Measurements from ENCODE around the gene SEMA3G. TPM values are rescaled to one million over a fixed set of nuclear protein-coding genes. Genes with fewer than 3 reads are reported as not detected.

Gene SEMA3G
- total RNA-seq: not detected

DNA sequence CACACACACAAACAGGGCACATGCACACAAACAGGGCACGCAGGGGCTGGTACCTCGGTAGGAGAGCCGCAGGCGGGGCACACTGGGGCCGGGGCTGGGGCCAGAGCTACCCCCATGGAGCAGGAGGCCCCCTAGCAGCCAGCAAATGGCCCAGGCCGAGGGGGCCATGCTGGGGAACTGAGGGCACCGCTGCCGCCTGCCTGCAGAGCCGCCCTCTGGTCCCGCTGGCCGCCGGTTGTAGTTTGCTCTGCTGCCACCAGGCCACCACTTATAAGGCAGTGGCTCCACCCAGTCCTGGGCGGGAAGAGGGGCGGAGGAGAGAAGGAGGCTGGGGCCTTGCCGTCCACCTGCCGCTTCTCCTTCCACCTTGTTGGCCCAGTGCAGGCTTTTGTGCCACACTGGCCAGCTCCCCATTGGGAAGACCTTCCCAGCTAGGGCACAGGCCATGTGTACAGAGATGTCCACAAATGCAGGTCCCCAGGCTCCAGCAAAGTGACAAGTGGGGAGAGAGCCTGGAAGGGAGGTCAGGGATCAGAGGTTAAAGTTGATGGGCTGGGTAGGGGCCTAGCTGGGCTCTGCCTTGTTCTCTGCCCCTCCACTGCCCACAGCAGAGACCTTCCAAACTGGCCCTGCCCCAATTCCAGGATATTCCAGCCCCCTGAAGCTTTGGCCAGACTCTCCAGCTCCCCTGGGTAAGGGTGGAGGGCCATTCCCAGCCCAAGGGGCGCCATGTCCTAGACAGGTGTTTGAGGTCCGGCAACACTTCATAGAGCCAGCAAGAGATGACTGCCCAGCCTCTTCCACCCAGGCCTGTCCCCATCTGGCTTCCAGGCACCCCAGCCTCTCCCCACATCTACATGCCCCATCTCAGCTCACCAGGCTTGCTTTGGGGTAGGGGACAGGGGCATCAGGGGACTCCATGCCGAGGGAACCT lies at the start of gene SEMA3G:
SEMA3G (minus strand) TSS at position 244 of the 934 bp plus-strand sequence; CDS start at position 168, 76 bp downstream.
- DNase-seq (peak; percentile 91), ATAC-seq (peak; percentile 97)
- TF ChIP-seq, protein P1, sequence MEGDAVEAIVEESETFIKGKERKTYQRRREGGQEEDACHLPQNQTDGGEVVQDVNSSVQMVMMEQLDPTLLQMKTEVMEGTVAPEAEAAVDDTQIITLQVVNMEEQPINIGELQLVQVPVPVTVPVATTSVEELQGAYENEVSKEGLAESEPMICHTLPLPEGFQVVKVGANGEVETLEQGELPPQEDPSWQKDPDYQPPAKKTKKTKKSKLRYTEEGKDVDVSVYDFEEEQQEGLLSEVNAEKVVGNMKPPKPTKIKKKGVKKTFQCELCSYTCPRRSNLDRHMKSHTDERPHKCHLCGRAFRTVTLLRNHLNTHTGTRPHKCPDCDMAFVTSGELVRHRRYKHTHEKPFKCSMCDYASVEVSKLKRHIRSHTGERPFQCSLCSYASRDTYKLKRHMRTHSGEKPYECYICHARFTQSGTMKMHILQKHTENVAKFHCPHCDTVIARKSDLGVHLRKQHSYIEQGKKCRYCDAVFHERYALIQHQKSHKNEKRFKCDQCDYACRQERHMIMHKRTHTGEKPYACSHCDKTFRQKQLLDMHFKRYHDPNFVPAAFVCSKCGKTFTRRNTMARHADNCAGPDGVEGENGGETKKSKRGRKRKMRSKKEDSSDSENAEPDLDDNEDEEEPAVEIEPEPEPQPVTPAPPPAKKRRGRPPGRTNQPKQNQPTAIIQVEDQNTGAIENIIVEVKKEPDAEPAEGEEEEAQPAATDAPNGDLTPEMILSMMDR (IDR thresholded peaks at IDR 0.05): peak; percentile 64
- Mint-ChIP-seq H3K27me3 (no peaks in the 10 kb centered on the region), H3K27ac (no peak within 1 kb of the TSS), H3K4me3 (no peak within 1 kb of the TSS), H3K9me3 (no peaks in the 10 kb centered on the region), H3K4me1 (ENCODE audit: low read depth) (peaks cover 4% of the 10 kb centered on the region), H3K36me3 (ENCODE audit: low read depth) (no peaks in the 10 kb centered on the region)
- intact Hi-C loops (cut with micrococcal nuclease): loop anchor here (5.0 kb wide), 1 partner anchor 153 kb away; no protein-coding TSS in a partner anchor
- ChIA-PET CTCF (interaction anchor here (0.6 to 6.8 kb wide), 13 partner anchors 12 to 645 kb away, joined by 3 to 111 read pairs (median 7); partner anchors contain the start of genes NISCH and TNNC1), POLR2A (interaction anchor here (0.6 to 1.6 kb wide), 4 partner anchors 9 to 249 kb away, joined by 3 to 6 read pairs (median 5); partner anchors contain the start of gene TNNC1)

DNA sequence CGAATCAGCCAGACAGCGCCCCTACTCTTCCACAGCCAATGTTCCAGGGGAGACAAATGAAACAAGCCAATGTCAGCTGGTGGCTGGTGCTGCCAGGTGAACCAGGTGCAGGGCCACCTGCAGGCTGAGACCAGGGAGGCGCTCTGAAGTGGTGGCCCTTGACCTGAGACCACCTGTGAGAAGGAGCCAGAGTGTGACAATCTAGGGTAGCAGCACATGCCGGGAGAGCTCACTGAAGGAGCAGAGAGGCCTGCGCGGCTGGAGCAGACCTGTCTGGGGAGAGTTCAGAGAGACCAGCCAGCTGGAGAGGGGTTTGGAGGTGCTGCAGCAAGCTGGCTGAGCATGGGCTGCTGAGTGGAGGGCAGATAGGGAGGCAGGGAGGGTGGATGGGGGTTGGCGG lies 49.5 kb upstream of the SEMA3G start:
- ATAC-seq (no peak), DNase-seq (no peak)
- ChIA-PET POLR2A (no interaction called here), CTCF (interaction anchor here (1.1 kb wide), 1 partner anchor 25 kb away, joined by 3 read pairs; no protein-coding TSS in a partner anchor)
- peaks cover 8% of the 10 kb centered on the region for H3K36me3 Mint-ChIP-seq (ENCODE audit: low read depth)
- no peaks in the 10 kb centered on the region for H3K27me3 Mint-ChIP-seq
- TF ChIP-seq, protein P1 (IDR thresholded peaks at IDR 0.05): no peak
- H3K4me3 Mint-ChIP-seq: no peak overlapping the region
- no peaks in the 10 kb centered on the region for H3K4me1 Mint-ChIP-seq (ENCODE audit: low read depth)
- intact Hi-C loops (cut with micrococcal nuclease): no loop called here
- no peak overlapping the region for H3K27ac Mint-ChIP-seq
- no peaks in the 10 kb centered on the region for H3K9me3 Mint-ChIP-seq

DNA sequence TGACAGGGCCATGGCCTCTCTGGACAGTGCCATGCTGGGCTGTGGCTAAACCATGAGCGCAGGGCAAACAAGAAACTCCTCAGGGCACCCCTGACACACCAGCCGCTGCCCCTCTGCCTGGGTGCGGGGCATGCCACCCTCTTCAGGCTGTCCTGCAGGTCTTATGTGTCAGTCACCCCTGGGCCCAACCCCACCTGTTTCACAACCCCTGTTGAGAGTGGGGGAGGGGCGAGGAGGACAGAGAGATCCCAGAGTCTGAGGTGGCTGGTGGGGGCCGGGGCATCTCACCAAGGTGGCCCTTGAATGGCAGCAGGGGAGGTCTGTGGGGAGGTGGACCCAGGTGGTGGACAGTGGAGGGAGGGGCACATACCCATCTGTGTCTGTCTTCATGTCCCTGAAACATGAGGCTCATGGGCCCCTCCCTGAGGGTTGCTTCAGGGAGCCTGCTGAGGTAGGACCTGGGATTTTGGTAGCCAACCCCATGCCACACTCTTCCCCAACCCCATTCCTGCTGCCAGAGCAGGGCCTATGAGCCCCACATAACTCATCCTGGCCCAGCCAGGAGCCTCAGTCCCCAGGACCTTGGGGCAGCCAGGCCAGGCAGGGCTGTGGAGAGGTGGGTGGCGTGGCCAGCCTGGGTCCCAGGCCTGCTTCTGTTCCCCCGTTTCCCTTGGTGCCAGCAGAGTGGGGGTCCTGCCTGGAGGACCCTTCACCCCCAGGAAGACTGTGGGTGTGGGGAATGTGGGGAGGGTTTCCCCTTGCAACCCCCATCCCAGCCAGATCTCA lies 48.5 kb upstream of the SEMA3G start:
- CTCF ChIA-PET: no interaction called here
- Mint-ChIP-seq H3K4me3 (no peak overlapping the region), H3K27me3 (no peaks in the 10 kb centered on the region), H3K36me3 (ENCODE audit: low read depth) (peaks cover 8% of the 10 kb centered on the region), H3K27ac (no peak overlapping the region), H3K9me3 (no peaks in the 10 kb centered on the region), H3K4me1 (ENCODE audit: low read depth) (no peaks in the 10 kb centered on the region)
- intact Hi-C loops (cut with micrococcal nuclease): no loop called here
- ATAC-seq: no peak
- POLR2A ChIA-PET: no interaction called here
- DNase-seq: no peak
- TF ChIP-seq, protein P1 (IDR thresholded peaks at IDR 0.05): no peak

DNA sequence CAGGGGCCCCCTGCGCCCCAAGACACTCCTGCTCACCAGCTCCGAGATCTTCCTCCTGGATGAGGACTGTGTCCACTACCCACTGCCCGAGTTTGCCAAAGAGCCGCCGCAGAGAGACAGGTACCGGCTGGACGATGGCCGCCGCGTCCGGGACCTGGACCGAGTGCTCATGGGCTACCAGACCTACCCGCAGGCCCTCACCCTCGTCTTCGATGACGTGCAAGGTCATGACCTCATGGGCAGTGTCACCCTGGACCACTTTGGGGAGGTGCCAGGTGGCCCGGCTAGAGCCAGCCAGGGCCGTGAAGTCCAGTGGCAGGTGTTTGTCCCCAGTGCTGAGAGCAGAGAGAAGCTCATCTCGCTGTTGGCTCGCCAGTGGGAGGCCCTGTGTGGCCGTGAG lies 47.2 kb upstream of the SEMA3G start:
- DNase-seq (no peak), ATAC-seq (no peak)
- peaks cover 14% of the 10 kb centered on the region for H3K36me3 Mint-ChIP-seq (ENCODE audit: low read depth)
- ChIA-PET POLR2A (no interaction called here), CTCF (interaction anchor here (1.2 kb wide), 1 partner anchor 9 kb away, joined by 3 read pairs; no protein-coding TSS in a partner anchor)
- H3K27me3 Mint-ChIP-seq: no peaks in the 10 kb centered on the region
- no peaks in the 10 kb centered on the region for H3K9me3 Mint-ChIP-seq
- intact Hi-C loops (cut with micrococcal nuclease): no loop called here
- H3K27ac Mint-ChIP-seq: no peak overlapping the region
- no peak overlapping the region for H3K4me3 Mint-ChIP-seq
- TF ChIP-seq, protein P1 (IDR thresholded peaks at IDR 0.05): no peak
- H3K4me1 Mint-ChIP-seq (ENCODE audit: low read depth): no peaks in the 10 kb centered on the region

Data from activated CD8-positive, alpha-beta T cell treated with anti-CD3 and anti-CD28 coated beads for 36 hours (primary cell).